Mesodermal cell (in vitro differentiated cells): Measurements from ENCODE around the gene WEE1.
"Not testable (repeated sequence)": the region's sequence is repeated elsewhere in the genome, so short reads cannot be mapped to it uniquely, and the experiment has no call there.

Experiments used
- H3K27ac ChIP-seq: 2 replicates; pipeline ENCODE4 v1.7.0; 2013; ENCODE audit warnings: mild to moderate bottlenecking, low read depth, low read length, moderate library complexity; ENCODE audit not compliant: severe bottlenecking
- H3K36me3 ChIP-seq: 2 replicates; pipeline ENCODE4 v1.7.1; 2013; ENCODE audit warnings: mild to moderate bottlenecking, low read length, moderate library complexity; ENCODE audit not compliant: control insufficient read depth, insufficient read depth
- H3K4me1 ChIP-seq: one replicate; pipeline ENCODE4 v1.7.1; 2013; ENCODE audit warnings: mild to moderate bottlenecking, low read length; ENCODE audit not compliant: insufficient read depth, control insufficient read depth, poor library complexity, severe bottlenecking
- H3K4me3 ChIP-seq: 2 replicates; pipeline ENCODE4 v1.7.0; 2013; ENCODE audit warnings: low read length, control low read depth, mild to moderate bottlenecking; ENCODE audit not compliant: insufficient read depth, poor library complexity, severe bottlenecking; ENCODE audit errors: extremely low read depth
- H3K9me3 ChIP-seq: 2 replicates; pipeline ENCODE4 v1.7.1; 2013; ENCODE audit warnings: mild to moderate bottlenecking, low read length, moderate library complexity; ENCODE audit not compliant: control insufficient read depth
- WGBS, 2 experiments: methylation state at CpG; one replicate each; pipeline ENCODE4 v1.1.5; 2013; ENCODE audit warnings: missing lambda C conversion rate in 2 of 2; ENCODE audit not compliant: insufficient coverage in 2 of 2; 5-methylcytosine and 5-hydroxymethylcytosine counted together

The WEE1 gene

DNA sequence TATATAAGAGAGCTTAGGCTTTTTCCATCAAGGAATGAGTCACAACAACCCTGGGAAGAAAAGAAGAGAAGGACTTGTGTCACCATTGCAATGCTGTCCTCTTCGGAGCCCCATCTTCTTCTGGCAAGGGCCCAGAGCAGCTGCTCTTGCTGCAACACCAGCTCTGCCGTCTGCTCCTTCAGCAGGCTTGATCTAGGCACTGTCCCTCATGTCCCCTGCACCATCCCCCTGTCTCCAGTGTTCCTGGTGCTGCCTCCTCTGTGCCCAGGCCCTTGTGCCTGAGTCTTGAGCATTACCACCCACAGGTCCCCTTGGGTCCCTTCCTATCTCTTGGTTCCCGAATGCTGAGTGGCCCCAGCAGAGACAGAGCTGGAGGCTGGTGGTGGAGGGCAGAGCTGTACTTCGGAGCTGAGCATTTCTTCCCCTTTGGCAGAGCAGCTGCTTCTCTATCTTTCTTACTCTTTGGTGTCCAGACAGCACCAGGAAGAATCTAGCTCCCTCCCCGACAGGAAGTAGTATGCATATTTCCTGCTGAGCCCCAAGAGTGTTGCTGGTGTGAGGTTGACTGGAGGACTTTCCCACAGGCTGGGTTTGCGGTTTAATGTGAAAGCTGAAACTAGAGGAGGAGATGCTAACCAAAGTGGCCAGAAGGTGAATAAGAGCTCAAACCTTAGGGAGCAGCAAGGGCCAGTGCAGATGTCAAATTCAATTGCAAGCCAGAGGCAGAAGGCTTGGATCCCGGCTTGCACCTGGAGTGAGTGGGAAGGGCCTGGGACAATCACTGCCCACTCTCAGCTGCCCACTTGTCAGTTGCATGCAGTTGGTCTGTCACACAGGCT is 27.8 kb downstream of the WEE1 start:
- peak overlapping the region; percentile 36 for H3K27ac ChIP-seq
- no peak overlapping the region for H3K4me3 ChIP-seq
- H3K36me3 ChIP-seq: no peaks in the 10 kb centered on the region
- no peaks in the 10 kb centered on the region for H3K9me3 ChIP-seq
- H3K4me1 ChIP-seq: peaks cover 18% of the 10 kb centered on the region
- WGBS, 2 experiments: 74% methylated on average over 4 of the region's 7 CpGs

DNA sequence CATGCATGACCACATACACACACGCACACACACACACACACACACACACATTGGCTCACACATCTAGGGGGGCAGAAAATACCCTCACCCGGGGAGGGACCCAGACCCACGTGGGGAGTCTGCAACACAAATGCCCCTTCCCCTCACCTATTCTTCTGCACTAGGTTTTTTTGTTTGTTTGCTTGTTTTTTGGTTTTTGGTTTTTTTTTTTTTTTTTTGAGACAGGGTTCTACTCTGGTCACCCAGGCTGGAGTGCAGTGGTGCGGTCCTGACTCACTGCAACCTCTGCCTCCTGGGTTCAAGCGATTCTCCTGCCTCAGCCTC is 28.4 kb downstream of the WEE1 start:
- H3K27ac ChIP-seq: no peak overlapping the region
- 100% methylated on average over 1 of the region's 5 CpGs for WGBS, 2 experiments
- H3K4me1 ChIP-seq: peaks cover 18% of the 10 kb centered on the region
- H3K9me3 ChIP-seq: no peaks in the 10 kb centered on the region
- no peaks in the 10 kb centered on the region for H3K36me3 ChIP-seq
- H3K4me3 ChIP-seq: no peak overlapping the region

DNA sequence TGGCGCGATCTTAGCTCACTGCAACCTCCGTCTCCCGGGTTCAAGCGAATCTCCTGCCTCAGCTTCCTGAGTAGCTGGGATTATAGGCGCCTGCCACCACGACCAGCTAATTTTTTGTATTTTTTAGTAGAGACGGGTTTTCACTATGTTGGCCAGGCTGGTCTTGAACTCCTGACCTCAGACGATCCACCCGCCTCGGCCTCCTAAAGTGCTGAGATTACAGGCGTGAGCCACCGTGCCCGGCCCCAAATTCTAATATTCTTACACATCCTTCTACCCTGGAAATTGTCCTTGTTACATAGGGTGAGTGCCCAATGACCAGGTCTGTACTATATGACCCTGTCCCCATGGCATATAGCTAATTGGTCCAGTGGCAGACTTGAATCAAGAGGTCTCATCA is 29.7 kb downstream of the WEE1 start:
- not testable (repeated sequence) for H3K36me3 ChIP-seq, H3K27ac ChIP-seq, H3K9me3 ChIP-seq, H3K4me3 ChIP-seq
- H3K4me1 ChIP-seq: peaks cover 18% of the 10 kb centered on the region
- 97 to 100% methylated on average over 7 to 8 of the region's 14 CpGs for WGBS, 2 experiments

DNA sequence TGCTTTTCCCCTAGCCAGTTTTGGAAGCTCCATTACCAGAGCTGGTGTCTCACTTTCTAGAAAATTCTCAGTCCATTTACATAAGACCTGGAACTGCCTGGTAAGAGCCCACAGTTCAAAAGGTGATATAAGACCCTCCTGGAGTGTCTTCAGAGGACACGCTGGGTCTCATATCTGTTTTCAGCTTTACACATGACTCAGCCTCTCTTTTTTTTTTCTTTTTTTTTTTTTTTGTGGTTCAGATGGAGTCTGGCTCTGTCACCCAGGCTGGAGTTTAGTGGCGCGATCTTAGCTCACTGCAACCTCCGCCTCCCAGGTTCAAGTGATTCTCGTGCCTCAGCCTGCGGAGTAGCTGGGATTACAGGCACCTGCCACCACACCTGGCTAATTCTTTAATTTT is 30.7 kb downstream of the WEE1 start:
- H3K27ac ChIP-seq: no peak overlapping the region
- H3K9me3 ChIP-seq: no peaks in the 10 kb centered on the region
- no peaks in the 10 kb centered on the region for H3K36me3 ChIP-seq
- H3K4me3 ChIP-seq: no peak overlapping the region
- peaks cover 18% of the 10 kb centered on the region for H3K4me1 ChIP-seq
- WGBS, 2 experiments: 88 to 96% methylated on average over 4 of the region's 6 CpGs

DNA sequence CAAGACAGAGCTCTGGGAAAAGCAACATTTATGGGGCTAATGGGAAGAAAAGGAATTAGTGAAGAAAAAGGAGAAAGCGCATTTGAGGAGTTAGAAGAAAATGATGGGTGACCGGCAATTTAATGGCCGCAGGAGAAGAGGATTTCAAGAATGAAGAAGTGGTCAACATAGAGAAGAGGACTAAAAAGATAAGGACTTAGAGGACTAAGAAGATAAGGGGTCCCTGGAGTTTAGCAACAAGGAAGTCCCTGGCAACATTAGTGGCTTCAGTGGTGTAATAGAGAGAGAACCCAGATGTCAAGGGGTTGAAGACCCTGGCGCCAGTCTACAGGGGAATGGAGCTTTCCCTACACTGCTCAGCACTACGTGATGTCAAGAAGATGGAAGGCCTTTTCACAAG is 32.3 kb downstream of the WEE1 start:
- H3K9me3 ChIP-seq: peaks cover 4% of the 10 kb centered on the region
- H3K4me1 ChIP-seq: peaks cover 13% of the 10 kb centered on the region
- 93 to 95% methylated on average over 5 of the region's 5 CpGs for WGBS, 2 experiments
- H3K4me3 ChIP-seq: no peak overlapping the region
- no peaks in the 10 kb centered on the region for H3K36me3 ChIP-seq
- no peak overlapping the region for H3K27ac ChIP-seq

GRCh38 chr11:9606809-9607510 is 33.5 kb downstream of the WEE1 start:
- Histone ChIP-seq H3K4me1 (peaks cover 2% of the 10 kb centered on the region), H3K4me3 (no peak overlapping the region), H3K27ac (no peak overlapping the region), H3K9me3 (peaks cover 4% of the 10 kb centered on the region), H3K36me3 (no peaks in the 10 kb centered on the region)
- WGBS, 2 experiments: 77 to 86% methylated on average over 8 to 9 of the region's 9 CpGs

DNA sequence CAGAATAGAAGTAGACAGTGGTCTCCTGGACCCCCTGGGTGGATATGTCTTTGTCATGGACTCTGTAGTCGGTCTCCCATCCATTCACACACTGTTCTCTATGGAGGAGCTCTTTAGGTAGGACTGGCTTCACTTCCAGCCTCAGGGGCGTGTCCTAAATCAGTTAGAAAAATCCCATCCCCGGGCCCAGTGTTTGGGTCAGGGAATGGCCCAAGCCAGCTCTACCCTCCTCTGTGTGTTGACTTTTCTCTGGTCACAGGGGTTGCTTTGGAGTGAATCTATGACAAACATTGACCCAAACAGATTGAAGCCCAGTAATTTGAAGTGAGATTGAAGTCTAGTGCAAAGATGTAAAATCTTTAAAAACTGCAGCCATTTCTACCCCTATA is 34.0 kb downstream of the WEE1 start:
- 40 to 71% methylated on average over 1 to 2 of the region's 3 CpGs for WGBS, 2 experiments
- no peak overlapping the region for H3K4me3 ChIP-seq
- peaks cover 4% of the 10 kb centered on the region for H3K9me3 ChIP-seq
- H3K36me3 ChIP-seq: no peaks in the 10 kb centered on the region
- peaks cover 5% of the 10 kb centered on the region for H3K4me1 ChIP-seq
- no peak overlapping the region for H3K27ac ChIP-seq

- Histone ChIP-seq H3K36me3 (no peaks in the 10 kb centered on the region), H3K27ac (no peak overlapping the region), H3K4me1 (peaks cover 3% of the 10 kb centered on the region), H3K9me3 (peaks cover 4% of the 10 kb centered on the region), H3K4me3 (no peak overlapping the region)
- WGBS, 2 experiments: 96 to 97% methylated on average over 5 to 7 of the region's 7 CpGs
These were observed 35.7 kb downstream of the WEE1 start for GRCh38 chr11:9609002-9609759.

DNA sequence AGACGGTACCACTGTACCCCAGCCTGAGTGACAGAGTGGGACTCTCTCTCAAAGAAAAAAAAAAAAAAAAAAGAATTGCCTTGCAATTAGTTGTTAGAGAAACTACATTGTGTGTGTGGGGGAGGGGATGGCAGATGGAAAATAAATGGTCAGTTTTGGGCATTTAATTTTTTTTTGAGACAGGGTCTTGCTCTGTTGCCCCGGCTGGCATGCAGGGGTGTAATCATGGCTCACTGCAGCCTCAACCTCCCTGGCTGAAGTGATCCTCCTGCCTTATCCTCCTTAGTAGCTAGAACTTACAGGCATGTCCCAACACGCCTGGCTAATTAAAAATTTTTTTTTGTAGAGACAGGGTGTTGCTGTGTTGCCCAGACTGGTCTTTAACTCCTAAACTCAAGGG is 36.4 kb downstream of the WEE1 start:
- H3K9me3 ChIP-seq: peaks cover 4% of the 10 kb centered on the region
- peaks cover 9% of the 10 kb centered on the region for H3K4me1 ChIP-seq
- H3K27ac ChIP-seq: no peak overlapping the region
- H3K4me3 ChIP-seq: no peak overlapping the region
- no peaks in the 10 kb centered on the region for H3K36me3 ChIP-seq
- 95 to 100% methylated on average over 2 to 3 of the region's 3 CpGs for WGBS, 2 experiments

- H3K27ac ChIP-seq: peak overlapping the region; percentile 98
- peaks cover 22% of the 10 kb centered on the region for H3K4me1 ChIP-seq
- peak overlapping the region; percentile 35 for H3K4me3 ChIP-seq
- no peaks in the 10 kb centered on the region for H3K36me3 ChIP-seq
- peaks cover 4% of the 10 kb centered on the region for H3K9me3 ChIP-seq
- WGBS, 2 experiments: 7 to 16% methylated on average over 29 to 30 of the region's 35 CpGs
These were observed 39.8 kb downstream of the WEE1 start for GRCh38 chr11:9613118-9613829.
